RWPE2 (cell line): Measurements from ENCODE around the gene HEATR5A.

Source experiments
- ATAC-seq: fragments of 200-7000 bp; cut with Tn5 transposase; 3 replicates; pipeline ENCODE4 v1.9.1; 2021; ENCODE audit warnings: low read depth
- DNase-seq: peaks from one replicate; pipeline ENCODE4 v3.0.0-alpha.2; 2020; ENCODE audit warnings: low spot score
- H3K27ac ChIP-seq: fragments of 450-650 bp; 2 replicates; pipeline ENCODE4 v1.5.1; 2017; ENCODE audit warnings: mild to moderate bottlenecking; ENCODE audit not compliant: poor library complexity, severe bottlenecking
- H3K27me3 ChIP-seq: fragments of 250-450 bp; sonication (Bioruptor Pico); 2 replicates; pipeline ENCODE4 v1.5.1; 2021; ENCODE audit warnings: mild to moderate bottlenecking, moderate library complexity; ENCODE audit not compliant: insufficient read depth, poor library complexity, severe bottlenecking
- H3K36me3 ChIP-seq: fragments of 250-450 bp; sonication (Bioruptor Pico); 2 replicates; pipeline ENCODE4 v1.5.1; 2020; ENCODE audit warnings: low read depth, mild to moderate bottlenecking, moderate library complexity
- H3K4me1 ChIP-seq: fragments of 250-450 bp; sonication (Bioruptor Pico); 2 replicates; pipeline ENCODE4 v1.5.1; 2021; ENCODE audit warnings: mild to moderate bottlenecking, moderate library complexity; ENCODE audit not compliant: insufficient read depth, poor library complexity, severe bottlenecking
- H3K4me3 ChIP-seq: fragments of 250-450 bp; sonication (Bioruptor Pico); 2 replicates; pipeline ENCODE4 v1.5.1; 2021; ENCODE audit warnings: mild to moderate bottlenecking, moderate library complexity; ENCODE audit not compliant: severe bottlenecking
- H3K9me3 ChIP-seq: fragments of 250-450 bp; sonication (Bioruptor Pico); 2 replicates; pipeline ENCODE4 v1.5.1; 2021; ENCODE audit warnings: mild to moderate bottlenecking, moderate library complexity; ENCODE audit not compliant: severe bottlenecking
- CTCF ChIP-seq: fragments of 450-650 bp; IDR thresholded peaks from one replicate; pipeline ENCODE4 v1.5.1; 2017; ENCODE audit warnings: mild to moderate bottlenecking, moderate library complexity; ENCODE audit not compliant: poor library complexity, severe bottlenecking

The HEATR5A gene

GRCh38 chr14:31269634-31270195 lies 150.6 kb downstream of the HEATR5A start:
- H3K4me3 ChIP-seq: no peak overlapping the region
- H3K4me1 ChIP-seq: peaks cover 8% of the 10 kb centered on the region
- no peak for TF ChIP-seq CTCF
- H3K9me3 ChIP-seq: peaks cover 11% of the 10 kb centered on the region
- ATAC-seq (no peak), DNase-seq (no peak)
- no peaks in the 10 kb centered on the region for H3K27me3 ChIP-seq
- H3K27ac ChIP-seq: no peak overlapping the region
- H3K36me3 ChIP-seq: no peaks in the 10 kb centered on the region

DNA sequence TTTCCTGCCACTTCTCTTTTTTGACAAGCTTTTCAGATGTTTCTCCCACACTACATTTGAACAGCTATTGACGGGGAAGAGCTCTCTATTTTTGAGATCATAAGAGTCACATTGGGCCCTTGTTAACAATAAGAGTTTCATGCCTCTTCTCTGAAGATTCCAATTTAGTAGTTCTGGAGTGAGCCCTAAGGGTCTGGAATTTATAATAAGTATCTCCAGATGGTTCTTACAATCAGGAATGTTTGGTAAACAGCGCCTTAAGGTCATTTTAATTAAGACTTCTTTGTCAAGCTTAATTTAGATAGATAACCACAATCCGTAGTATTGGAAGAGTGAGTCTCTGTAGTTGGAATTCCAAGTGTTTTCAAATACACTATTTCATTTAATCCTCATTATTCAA lies 152.1 kb downstream of the HEATR5A start:
- no peak for TF ChIP-seq CTCF
- H3K36me3 ChIP-seq: no peaks in the 10 kb centered on the region
- no peak for DNase-seq
- peaks cover 8% of the 10 kb centered on the region for H3K9me3 ChIP-seq
- no peak overlapping the region for H3K4me3 ChIP-seq
- no peak overlapping the region for H3K27ac ChIP-seq
- no peaks in the 10 kb centered on the region for H3K27me3 ChIP-seq
- ATAC-seq: no peak
- H3K4me1 ChIP-seq: peaks cover 19% of the 10 kb centered on the region

DNA sequence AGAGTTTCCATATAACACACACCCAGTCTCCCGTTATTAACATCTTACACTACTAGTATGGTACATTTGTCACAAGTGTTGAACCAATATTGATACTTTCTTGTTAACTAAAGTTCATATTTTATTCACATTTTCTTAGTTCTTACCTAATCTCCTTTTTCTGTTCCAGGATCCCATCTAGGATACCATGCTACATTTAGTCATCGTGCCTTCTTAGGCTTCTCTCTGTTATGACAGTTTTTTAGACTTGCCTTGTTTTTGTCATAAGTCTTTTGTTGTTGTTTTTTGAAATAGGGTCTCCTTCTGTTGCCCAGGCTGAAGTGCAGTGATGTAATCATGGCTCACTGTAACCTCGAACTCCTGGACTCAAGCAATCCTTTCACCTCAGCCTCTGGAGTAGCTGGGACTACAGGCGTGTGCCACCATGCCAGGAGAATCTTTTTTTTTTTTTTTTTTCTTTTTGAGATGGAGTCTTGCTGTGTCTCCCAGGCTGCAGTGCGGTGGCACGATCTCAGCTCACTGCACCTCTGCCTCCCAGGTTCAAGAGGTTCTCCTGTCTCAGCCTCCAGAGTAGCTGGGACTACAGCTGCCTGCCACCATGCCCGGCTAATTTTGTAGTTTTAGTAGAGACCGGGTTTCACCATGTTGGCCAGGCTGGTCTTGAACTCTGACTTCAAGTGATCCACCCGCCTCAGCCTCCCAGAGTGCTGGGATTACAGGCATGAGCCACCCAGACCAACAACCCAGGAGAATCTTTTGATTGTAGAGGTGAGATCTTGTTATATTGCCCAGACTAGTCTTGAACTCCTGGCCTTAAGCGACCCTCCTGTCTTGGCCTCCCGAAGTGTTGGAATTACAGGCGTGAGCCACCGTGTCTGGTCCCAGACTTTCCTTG lies 153.7 kb downstream of the HEATR5A start:
- Histone ChIP-seq H3K4me1 (peaks cover 32% of the 10 kb centered on the region), H3K27me3 (no peaks in the 10 kb centered on the region), H3K4me3 (no peak overlapping the region), H3K27ac (no peak overlapping the region), H3K36me3 (no peaks in the 10 kb centered on the region), H3K9me3 (peaks cover 8% of the 10 kb centered on the region)
- ATAC-seq (no peak), DNase-seq (no peak)
- TF ChIP-seq CTCF: no peak

DNA sequence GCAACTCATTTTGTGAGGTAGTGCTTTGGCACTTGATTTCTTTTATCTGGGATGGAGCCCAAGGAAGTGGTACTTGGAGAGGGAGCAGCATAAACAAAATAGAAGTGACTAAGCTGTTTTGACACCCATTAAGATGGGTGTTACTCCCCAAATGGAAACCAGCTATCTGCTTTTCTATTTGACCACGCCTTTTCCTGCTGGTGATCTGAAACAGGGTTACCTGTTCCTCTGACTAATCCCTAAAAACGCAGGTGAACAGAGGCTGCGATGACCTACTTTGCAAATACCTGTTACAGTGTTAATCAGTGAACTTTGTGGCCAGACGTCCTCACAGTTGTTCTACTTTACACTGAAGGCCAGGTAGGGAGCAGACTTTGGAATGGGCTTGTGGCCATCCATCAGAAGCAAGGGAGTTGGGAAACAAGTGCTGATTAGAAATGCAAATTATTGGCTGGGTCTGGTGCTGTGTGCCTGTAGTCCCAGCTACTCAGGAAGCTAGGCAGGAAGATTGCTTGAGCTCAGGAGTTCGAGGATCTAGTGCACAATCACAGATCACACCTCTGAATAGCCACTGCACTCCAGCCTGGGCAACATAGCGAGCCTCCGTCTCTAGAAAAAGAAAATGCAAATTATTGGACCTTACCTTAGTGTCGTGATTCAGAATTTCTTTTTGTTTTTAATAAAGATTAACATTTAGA lies 154.5 kb downstream of the HEATR5A start:
- Histone ChIP-seq H3K4me3 (no peak overlapping the region), H3K9me3 (peaks cover 8% of the 10 kb centered on the region), H3K36me3 (no peaks in the 10 kb centered on the region), H3K27ac (peak overlapping the region; percentile 58), H3K4me1 (peaks cover 32% of the 10 kb centered on the region), H3K27me3 (no peaks in the 10 kb centered on the region)
- ATAC-seq (peak; percentile 21), DNase-seq (no peak)
- TF ChIP-seq CTCF: no peak
